ENCODE measurements around the gene HTRA3.

HTRA3 gene

DNA sequence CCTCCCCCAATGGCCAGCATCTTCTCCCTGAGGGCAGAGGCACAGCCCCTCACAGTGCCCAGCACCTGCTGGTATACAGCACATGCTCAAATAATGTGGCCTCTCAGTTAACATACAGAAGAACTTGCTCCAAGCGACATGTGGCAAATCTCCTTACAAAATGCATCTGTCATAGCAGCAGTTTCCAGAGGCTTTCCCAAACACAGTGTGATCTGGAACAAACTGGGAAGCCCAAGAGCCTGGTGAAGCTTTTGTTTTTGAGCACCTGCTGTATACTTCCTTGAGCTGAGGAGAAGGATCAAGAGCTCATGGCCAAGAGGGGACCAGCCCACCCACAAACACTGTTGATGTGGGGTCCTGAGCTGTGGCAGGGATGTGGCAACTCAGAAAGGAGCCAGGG lies 34.8 kb upstream of the HTRA3 start:
- Histone ChIP-seq H3K9ac (ENCODE audit: low read depth in 1 of 2, low read length in 2 of 2) (no peak overlapping the region), H3K4me1 (ENCODE audit: control insufficient read depth in 2 of 2, insufficient read depth in 2 of 2, low read length in 2 of 2) (peaks cover 0 to 3% of the 10 kb centered on the region in 2 donors), H3K27ac (ENCODE audit: low read depth in 2 of 2, low read length in 2 of 2) (no peak overlapping the region), H3K9me3 (ENCODE audit: control insufficient read depth in 2 of 2, low read length in 2 of 2) (no peaks in the 10 kb centered on the region), H3K4me3 (ENCODE audit: low read length in 2 of 2) (no peak overlapping the region), H3K36me3 (ENCODE audit: control insufficient read depth in 2 of 2, insufficient read depth in 2 of 2, low read length in 2 of 2) (peaks cover 25 to 30% of the 10 kb centered on the region in 2 donors), H3K27me3 (ENCODE audit: control insufficient read depth in 2 of 2, insufficient read depth in 2 of 2, low read length in 2 of 2) (no peaks in the 10 kb centered on the region)

DNA sequence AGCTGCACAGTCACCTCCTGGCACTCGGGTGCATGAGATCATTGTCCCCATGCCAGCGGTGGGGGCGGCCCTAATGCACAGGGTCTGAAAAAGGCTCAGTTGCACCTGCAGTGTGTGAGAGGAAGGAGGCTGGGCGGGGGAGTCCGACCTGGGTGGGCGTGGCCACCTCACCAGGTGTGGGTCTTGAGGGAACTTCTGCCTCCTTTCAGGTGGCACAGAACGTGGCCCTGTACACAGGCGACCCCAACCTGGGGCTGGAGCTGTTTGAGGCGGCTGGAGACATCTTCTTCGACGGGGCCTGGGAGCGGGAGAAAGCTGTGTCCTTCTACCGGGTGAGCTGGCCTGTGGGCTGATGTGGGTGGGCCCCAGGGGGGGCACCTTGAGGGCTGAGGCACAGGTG lies 34.3 kb upstream of the HTRA3 start:
- Histone ChIP-seq H3K4me3 (ENCODE audit: low read length in 2 of 2) (no peak overlapping the region), H3K9ac (ENCODE audit: low read depth in 1 of 2, low read length in 2 of 2) (no peak overlapping the region), H3K27me3 (ENCODE audit: control insufficient read depth in 2 of 2, insufficient read depth in 2 of 2, low read length in 2 of 2) (no peaks in the 10 kb centered on the region), H3K4me1 (ENCODE audit: control insufficient read depth in 2 of 2, insufficient read depth in 2 of 2, low read length in 2 of 2) (peaks cover 0 to 3% of the 10 kb centered on the region in 2 donors), H3K9me3 (ENCODE audit: control insufficient read depth in 2 of 2, low read length in 2 of 2) (no peaks in the 10 kb centered on the region), H3K36me3 (ENCODE audit: control insufficient read depth in 2 of 2, insufficient read depth in 2 of 2, low read length in 2 of 2) (peaks cover 25 to 30% of the 10 kb centered on the region in 2 donors), H3K27ac (ENCODE audit: low read depth in 2 of 2, low read length in 2 of 2) (no peak overlapping the region)

DNA sequence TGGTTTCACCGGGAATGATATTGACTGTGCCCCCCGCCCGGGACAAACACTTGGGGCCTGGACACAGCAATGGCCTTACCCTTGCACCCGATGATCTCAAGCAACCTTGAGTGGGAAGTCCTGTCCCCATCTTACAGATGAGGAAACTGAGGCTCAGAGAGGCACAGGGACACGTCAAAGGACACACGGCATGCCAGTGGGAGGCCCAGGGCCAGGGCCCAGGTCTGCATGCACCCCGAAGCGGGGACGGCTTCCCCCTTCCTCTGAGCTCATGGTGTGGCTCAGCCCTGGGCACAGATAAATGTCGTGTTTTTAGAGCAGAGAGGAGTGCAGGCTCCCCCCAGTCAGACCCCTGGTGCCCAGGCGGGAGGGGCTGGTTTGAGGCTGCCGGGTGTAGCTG lies 33.9 kb upstream of the HTRA3 start:
- H3K9ac ChIP-seq (ENCODE audit: low read depth in 1 of 2, low read length in 2 of 2) = no peak overlapping the region
- H3K4me1 ChIP-seq (ENCODE audit: control insufficient read depth in 2 of 2, insufficient read depth in 2 of 2, low read length in 2 of 2) = peaks cover 0 to 3% of the 10 kb centered on the region in 2 donors
- H3K4me3 ChIP-seq (ENCODE audit: low read length in 2 of 2) = no peak overlapping the region
- no peaks in the 10 kb centered on the region for H3K27me3 ChIP-seq (ENCODE audit: control insufficient read depth in 2 of 2, insufficient read depth in 2 of 2, low read length in 2 of 2)
- no peak overlapping the region for H3K27ac ChIP-seq (ENCODE audit: low read depth in 2 of 2, low read length in 2 of 2)
- H3K9me3 ChIP-seq (ENCODE audit: control insufficient read depth in 2 of 2, low read length in 2 of 2) = no peaks in the 10 kb centered on the region
- H3K36me3 ChIP-seq (ENCODE audit: control insufficient read depth in 2 of 2, insufficient read depth in 2 of 2, low read length in 2 of 2) = peaks cover 25 to 30% of the 10 kb centered on the region in 2 donors

DNA sequence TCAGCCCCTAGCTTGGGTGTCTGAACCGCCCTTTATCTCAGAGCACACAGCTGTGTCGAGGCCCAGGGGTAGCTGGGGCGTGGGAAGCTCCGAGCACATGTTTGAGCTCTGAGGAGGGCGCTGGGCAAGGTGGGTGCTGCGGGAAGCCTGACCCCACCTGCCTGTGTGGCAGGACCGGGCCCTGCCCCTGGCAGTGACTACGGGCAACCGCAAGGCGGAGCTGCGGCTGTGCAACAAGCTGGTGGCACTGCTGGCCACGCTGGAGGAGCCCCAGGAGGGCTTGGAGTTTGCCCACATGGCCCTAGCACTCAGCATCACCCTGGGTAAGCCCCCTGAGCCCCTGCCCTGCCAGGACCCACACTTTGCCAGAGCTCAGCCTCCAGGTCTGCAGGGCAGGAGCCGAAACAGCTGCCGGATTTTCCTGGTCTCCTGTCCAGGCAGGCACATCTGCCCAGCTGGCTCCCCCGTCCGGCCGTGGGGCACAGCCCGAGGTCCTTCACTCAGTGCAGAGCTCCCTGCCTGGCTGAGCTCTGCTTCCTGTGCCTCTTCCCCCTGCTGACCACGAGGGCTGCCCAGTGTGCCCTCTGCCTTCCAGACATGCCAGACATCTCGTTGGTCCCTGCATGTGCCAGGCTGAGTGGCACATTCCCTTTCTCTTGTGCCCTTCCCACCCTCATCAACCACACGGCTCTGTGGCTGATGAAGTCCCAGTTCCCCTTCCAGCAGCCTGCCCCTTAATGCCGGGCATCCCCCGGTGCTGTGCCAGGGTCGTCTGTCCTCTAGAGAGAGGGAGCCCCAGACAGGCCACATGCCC lies 33.2 kb upstream of the HTRA3 start:
- Histone ChIP-seq H3K36me3 (ENCODE audit: control insufficient read depth in 2 of 2, insufficient read depth in 2 of 2, low read length in 2 of 2) (peaks cover 25 to 30% of the 10 kb centered on the region in 2 donors), H3K4me1 (ENCODE audit: control insufficient read depth in 2 of 2, insufficient read depth in 2 of 2, low read length in 2 of 2) (peaks cover 0 to 3% of the 10 kb centered on the region in 2 donors), H3K9me3 (ENCODE audit: control insufficient read depth in 2 of 2, low read length in 2 of 2) (no peaks in the 10 kb centered on the region), H3K4me3 (ENCODE audit: low read length in 2 of 2) (no peak overlapping the region), H3K9ac (ENCODE audit: low read depth in 1 of 2, low read length in 2 of 2) (no peak overlapping the region), H3K27ac (ENCODE audit: low read depth in 2 of 2, low read length in 2 of 2) (no peak overlapping the region), H3K27me3 (ENCODE audit: control insufficient read depth in 2 of 2, insufficient read depth in 2 of 2, low read length in 2 of 2) (no peaks in the 10 kb centered on the region)

DNA sequence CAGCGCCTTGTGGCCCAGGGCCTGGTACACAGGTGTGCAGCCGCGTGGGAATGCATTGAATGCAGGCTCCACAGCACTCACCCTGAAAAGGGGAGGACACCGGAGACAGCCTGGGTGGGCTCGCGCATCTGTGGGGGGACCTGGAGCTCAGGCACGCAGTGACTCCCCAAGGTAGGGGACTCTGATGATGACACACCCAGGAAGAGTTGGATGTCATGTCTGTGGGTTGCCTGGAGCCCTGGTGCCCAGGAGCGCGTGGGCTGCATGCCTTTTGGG lies 32.7 kb upstream of the HTRA3 start:
- Histone ChIP-seq H3K27me3 (ENCODE audit: control insufficient read depth in 2 of 2, insufficient read depth in 2 of 2, low read length in 2 of 2) (no peaks in the 10 kb centered on the region), H3K27ac (ENCODE audit: low read depth in 2 of 2, low read length in 2 of 2) (no peak overlapping the region), H3K36me3 (ENCODE audit: control insufficient read depth in 2 of 2, insufficient read depth in 2 of 2, low read length in 2 of 2) (peaks cover 25 to 30% of the 10 kb centered on the region in 2 donors), H3K9me3 (ENCODE audit: control insufficient read depth in 2 of 2, low read length in 2 of 2) (no peaks in the 10 kb centered on the region), H3K4me3 (ENCODE audit: low read length in 2 of 2) (no peak overlapping the region), H3K9ac (ENCODE audit: low read depth in 1 of 2, low read length in 2 of 2) (no peak overlapping the region), H3K4me1 (ENCODE audit: control insufficient read depth in 2 of 2, insufficient read depth in 2 of 2, low read length in 2 of 2) (peaks cover 0 to 3% of the 10 kb centered on the region in 2 donors)

DNA sequence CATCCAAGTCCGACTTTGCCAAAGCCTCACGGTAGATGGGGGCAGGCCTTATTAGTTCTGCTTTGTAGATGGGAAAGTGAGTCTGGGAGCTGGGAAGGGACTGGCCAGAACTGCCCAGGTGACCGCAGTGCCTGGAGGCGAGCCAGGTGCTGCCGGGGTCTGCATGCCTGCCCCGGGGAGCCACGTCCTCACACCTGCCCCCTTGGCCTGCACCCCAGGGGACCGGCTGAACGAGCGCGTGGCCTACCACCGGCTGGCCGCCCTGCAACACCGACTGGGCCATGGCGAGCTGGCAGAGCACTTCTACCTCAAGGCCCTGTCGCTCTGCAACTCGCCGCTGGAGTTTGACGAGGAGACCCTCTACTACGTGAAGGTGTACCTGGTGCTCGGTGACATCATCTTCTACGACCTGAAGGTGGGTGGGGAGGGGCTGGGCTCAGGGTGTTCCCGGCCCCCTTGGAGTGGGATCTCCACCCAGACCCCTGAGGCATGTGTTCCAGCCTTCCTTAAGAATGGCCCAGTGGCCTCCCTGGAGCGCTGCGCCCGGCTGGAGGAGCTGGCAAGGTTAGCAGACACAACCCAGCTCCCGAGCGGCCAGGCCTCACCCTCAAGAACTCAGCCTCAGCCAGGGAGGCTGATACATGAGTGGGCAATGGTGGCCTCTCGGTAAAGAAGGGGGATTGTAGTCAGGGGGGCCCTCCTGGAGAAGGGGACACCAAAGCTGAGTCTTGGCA lies 32.1 kb upstream of the HTRA3 start:
- Histone ChIP-seq H3K27me3 (ENCODE audit: control insufficient read depth in 2 of 2, insufficient read depth in 2 of 2, low read length in 2 of 2) (no peaks in the 10 kb centered on the region), H3K9ac (ENCODE audit: low read depth in 1 of 2, low read length in 2 of 2) (no peak overlapping the region), H3K36me3 (ENCODE audit: control insufficient read depth in 2 of 2, insufficient read depth in 2 of 2, low read length in 2 of 2) (peaks cover 25 to 30% of the 10 kb centered on the region in 2 donors)

DNA sequence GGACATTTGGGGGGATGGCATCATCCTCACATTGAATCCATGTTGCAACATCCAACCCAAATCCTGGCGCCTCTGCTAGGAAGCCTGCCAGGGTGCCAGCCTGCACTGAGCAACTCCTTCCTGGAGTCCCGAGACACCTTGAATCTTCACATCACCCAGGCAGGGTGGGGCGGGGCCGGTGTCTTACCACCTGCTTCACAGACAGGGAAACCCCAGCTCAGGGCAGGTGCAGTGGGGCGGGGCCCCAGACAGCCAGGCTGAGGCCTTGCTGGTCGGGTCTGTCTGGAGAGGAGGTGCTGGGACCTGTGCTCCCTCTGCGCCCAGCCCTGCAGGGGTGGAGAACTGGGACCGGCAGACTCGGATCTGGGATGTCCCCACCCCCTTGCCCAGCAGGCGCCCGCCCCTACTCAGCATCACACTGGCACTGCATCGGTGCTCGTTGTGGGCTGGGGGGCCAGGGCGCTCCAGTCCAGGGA lies 31.5 kb upstream of the HTRA3 start:
- no peak overlapping the region for H3K9ac ChIP-seq (ENCODE audit: low read depth in 1 of 2, low read length in 2 of 2)
- no peak overlapping the region for H3K27ac ChIP-seq (ENCODE audit: low read depth in 2 of 2, low read length in 2 of 2)
- H3K9me3 ChIP-seq (ENCODE audit: control insufficient read depth in 2 of 2, low read length in 2 of 2) = no peaks in the 10 kb centered on the region
- H3K36me3 ChIP-seq (ENCODE audit: control insufficient read depth in 2 of 2, insufficient read depth in 2 of 2, low read length in 2 of 2) = peaks cover 19 to 30% of the 10 kb centered on the region in 2 donors
- no peak overlapping the region for H3K4me3 ChIP-seq (ENCODE audit: low read length in 2 of 2)
- no peaks in the 10 kb centered on the region for H3K27me3 ChIP-seq (ENCODE audit: control insufficient read depth in 2 of 2, insufficient read depth in 2 of 2, low read length in 2 of 2)
- H3K4me1 ChIP-seq (ENCODE audit: control insufficient read depth in 2 of 2, insufficient read depth in 2 of 2, low read length in 2 of 2) = peaks cover 3 to 4% of the 10 kb centered on the region in 2 donors

More for the DNA sequence above, 32.1 kb upstream of the HTRA3 start:
- no peaks in the 10 kb centered on the region for H3K9me3 ChIP-seq (ENCODE audit: control insufficient read depth in 2 of 2, low read length in 2 of 2)
- peaks cover 2 to 3% of the 10 kb centered on the region in 2 donors for H3K4me1 ChIP-seq (ENCODE audit: control insufficient read depth in 2 of 2, insufficient read depth in 2 of 2, low read length in 2 of 2)
- H3K27ac ChIP-seq (ENCODE audit: low read depth in 2 of 2, low read length in 2 of 2) = no peak overlapping the region
- no peak overlapping the region for H3K4me3 ChIP-seq (ENCODE audit: low read length in 2 of 2)

DNA sequence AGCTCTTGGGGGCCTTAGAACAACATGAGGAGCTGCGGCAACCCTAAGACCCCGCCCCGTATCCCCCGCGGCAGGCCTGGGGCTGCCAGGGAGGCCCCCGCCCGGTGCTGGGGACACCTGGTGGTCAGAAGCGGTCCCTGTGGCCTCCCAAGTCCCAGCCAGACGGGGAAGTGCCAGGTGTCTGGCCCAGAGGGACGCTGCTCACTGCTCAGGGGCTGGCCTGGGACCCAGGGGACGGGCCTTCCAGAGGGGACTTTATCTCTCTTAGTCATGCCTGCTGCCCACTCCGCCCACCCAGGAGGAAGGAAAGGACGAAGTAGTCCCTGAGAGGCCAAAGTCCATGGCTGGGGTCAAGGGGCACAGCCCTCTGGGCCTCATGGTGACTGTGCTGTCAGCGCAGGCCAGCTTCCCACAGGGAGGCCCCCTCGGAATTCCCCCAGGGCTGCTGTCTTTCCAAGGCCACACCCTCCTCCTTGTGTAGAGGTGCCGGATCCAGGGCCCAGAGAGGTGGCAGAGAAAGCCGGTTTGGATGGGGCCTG lies 31.0 kb upstream of the HTRA3 start:
- no peak overlapping the region for H3K27ac ChIP-seq (ENCODE audit: low read depth in 2 of 2, low read length in 2 of 2)
- no peak overlapping the region for H3K9ac ChIP-seq (ENCODE audit: low read depth in 1 of 2, low read length in 2 of 2)
- H3K9me3 ChIP-seq (ENCODE audit: control insufficient read depth in 2 of 2, low read length in 2 of 2) = no peaks in the 10 kb centered on the region
- peaks cover 3 to 4% of the 10 kb centered on the region in 2 donors for H3K4me1 ChIP-seq (ENCODE audit: control insufficient read depth in 2 of 2, insufficient read depth in 2 of 2, low read length in 2 of 2)
- no peaks in the 10 kb centered on the region for H3K27me3 ChIP-seq (ENCODE audit: control insufficient read depth in 2 of 2, insufficient read depth in 2 of 2, low read length in 2 of 2)
- H3K36me3 ChIP-seq (ENCODE audit: control insufficient read depth in 2 of 2, insufficient read depth in 2 of 2, low read length in 2 of 2) = peaks cover 14 to 25% of the 10 kb centered on the region in 2 donors
- H3K4me3 ChIP-seq (ENCODE audit: low read length in 2 of 2) = no peak overlapping the region

DNA sequence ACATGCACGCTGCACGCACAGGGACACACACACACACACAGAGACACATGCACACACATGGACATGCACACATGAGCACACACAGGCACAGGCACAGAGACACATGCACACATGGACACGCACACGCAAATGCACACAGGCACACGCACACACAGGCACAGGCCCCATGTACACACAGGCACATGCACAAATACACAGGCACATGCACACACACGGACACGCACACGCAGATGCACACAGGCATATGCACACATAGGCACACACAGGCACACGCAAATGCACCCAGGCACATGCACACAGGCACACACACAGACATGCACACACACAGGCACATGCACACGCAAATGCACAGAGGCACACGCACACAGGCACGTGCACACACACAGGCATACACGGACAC lies 30.3 kb upstream of the HTRA3 start:
- Histone ChIP-seq H3K9ac (ENCODE audit: low read depth in 1 of 2, low read length in 2 of 2) (no peak overlapping the region), H3K4me1 (ENCODE audit: control insufficient read depth in 2 of 2, insufficient read depth in 2 of 2, low read length in 2 of 2) (peaks cover 3 to 4% of the 10 kb centered on the region in 2 donors), H3K27me3 (ENCODE audit: control insufficient read depth in 2 of 2, insufficient read depth in 2 of 2, low read length in 2 of 2) (no peaks in the 10 kb centered on the region), H3K9me3 (ENCODE audit: control insufficient read depth in 2 of 2, low read length in 2 of 2) (no peaks in the 10 kb centered on the region), H3K4me3 (ENCODE audit: low read length in 2 of 2) (no peak overlapping the region), H3K27ac (ENCODE audit: low read depth in 2 of 2, low read length in 2 of 2) (no peak overlapping the region), H3K36me3 (ENCODE audit: control insufficient read depth in 2 of 2, insufficient read depth in 2 of 2, low read length in 2 of 2) (peaks cover 7 to 19% of the 10 kb centered on the region in 2 donors)

DNA sequence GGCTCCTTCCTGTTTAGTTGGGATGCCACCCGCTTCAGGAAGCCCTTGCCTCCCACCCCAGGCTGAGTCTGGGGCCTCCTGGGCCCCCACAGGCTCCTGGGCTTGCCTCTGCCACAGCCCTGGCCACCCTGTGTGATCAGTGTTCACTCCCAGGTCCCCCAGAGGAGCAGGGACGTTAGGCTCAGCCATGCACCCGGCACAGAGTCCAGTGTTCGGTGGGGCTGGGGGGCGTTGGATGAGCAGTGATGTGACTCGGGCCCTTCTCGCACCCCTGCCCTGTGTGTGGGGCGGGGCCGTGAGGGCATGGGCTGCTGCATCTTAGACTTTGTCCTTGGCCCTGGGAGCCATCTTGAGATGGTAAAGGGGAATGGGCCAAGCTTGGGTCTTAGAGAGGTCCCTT lies 29.9 kb upstream of the HTRA3 start:
- H3K4me1 ChIP-seq (ENCODE audit: control insufficient read depth in 2 of 2, insufficient read depth in 2 of 2, low read length in 2 of 2) = peaks cover 3 to 4% of the 10 kb centered on the region in 2 donors

More for the DNA sequence above, 29.9 kb upstream of the HTRA3 start:
- Histone ChIP-seq H3K4me3 (ENCODE audit: low read length in 2 of 2) (no peak overlapping the region), H3K9me3 (ENCODE audit: control insufficient read depth in 2 of 2, low read length in 2 of 2) (no peaks in the 10 kb centered on the region), H3K27ac (ENCODE audit: low read depth in 2 of 2, low read length in 2 of 2) (no peak overlapping the region), H3K27me3 (ENCODE audit: control insufficient read depth in 2 of 2, insufficient read depth in 2 of 2, low read length in 2 of 2) (no peaks in the 10 kb centered on the region), H3K9ac (ENCODE audit: low read depth in 1 of 2, low read length in 2 of 2) (no peak overlapping the region), H3K36me3 (ENCODE audit: control insufficient read depth in 2 of 2, insufficient read depth in 2 of 2, low read length in 2 of 2) (peaks cover 3 to 14% of the 10 kb centered on the region in 2 donors)

All from mucosa of rectum (tissue), 2 donors.